MM.1S (cell line): Measurements from ENCODE around the gene ELP4.

Experiments
- DNase-seq: peaks from one replicate; pipeline ENCODE4 v3.0.0-alpha.2; 2015
- H2AFZ ChIP-seq: fragments of 300-600 bp; sonication (generic); 2 replicates; pipeline ENCODE4 v1.6.0; 2016; ENCODE audit warnings: antibody characterized with exemption, low read length
- H3F3A ChIP-seq: fragments of 300-600 bp; sonication (generic); 2 replicates; pipeline ENCODE4 v1.6.1; 2016; ENCODE audit warnings: mild to moderate bottlenecking, antibody characterized with exemption, low read length, moderate library complexity, mixed read lengths; ENCODE audit not compliant: insufficient read depth
- H3K27ac ChIP-seq: fragments of 300-600 bp; sonication (generic); 2 replicates; pipeline ENCODE4 v1.5.1; 2016; ENCODE audit warnings: mild to moderate bottlenecking, low read length
- H3K27me3 ChIP-seq: fragments of 300-600 bp; sonication (generic); replicated peaks from 2 replicates; pipeline ENCODE4 v1.6.0; 2016; ENCODE audit warnings: low read length; ENCODE audit not compliant: insufficient read depth
- H3K36me3 ChIP-seq: fragments of 300-600 bp; sonication (generic); replicated peaks from 2 replicates; pipeline ENCODE4 v1.6.1; 2016; ENCODE audit warnings: mild to moderate bottlenecking, low read length, mixed read lengths; ENCODE audit not compliant: insufficient read depth
- H3K4me1 ChIP-seq: fragments of 300-600 bp; sonication (generic); 2 replicates; pipeline ENCODE4 v1.6.1; 2016; ENCODE audit warnings: low read length, mixed read lengths
- H3K4me2 ChIP-seq: fragments of 300-600 bp; sonication (generic); 2 replicates; pipeline ENCODE4 v1.6.0; 2016; ENCODE audit warnings: low read depth, low read length
- H3K4me3 ChIP-seq: fragments of 300-600 bp; sonication (generic); 2 replicates; pipeline ENCODE4 v1.5.1; 2016; ENCODE audit warnings: low read length, mixed read lengths
- H3K79me2 ChIP-seq: fragments of 300-600 bp; sonication (generic); 2 replicates; pipeline ENCODE4 v1.6.1; 2016; ENCODE audit warnings: mixed run types, low read length, mixed read lengths
- H3K9ac ChIP-seq: fragments of 300-600 bp; sonication (generic); 2 replicates; pipeline ENCODE4 v1.6.1; 2016; ENCODE audit warnings: low read length, mixed read lengths
- H3K9me2 ChIP-seq: fragments of 300-600 bp; sonication (generic); replicated peaks from 2 replicates; pipeline ENCODE4 v1.6.1; 2016; ENCODE audit warnings: mild to moderate bottlenecking, low read length, mixed read lengths; ENCODE audit not compliant: insufficient read depth
- H3K9me3 ChIP-seq: fragments of 300-600 bp; sonication (generic); replicated peaks from 2 replicates; pipeline ENCODE4 v1.6.1; 2016; ENCODE audit warnings: mild to moderate bottlenecking, low read length, mixed read lengths; ENCODE audit not compliant: insufficient read depth
- H4K20me1 ChIP-seq: fragments of 300-600 bp; sonication (generic); 2 replicates; pipeline ENCODE4 v1.6.1; 2016; ENCODE audit warnings: mild to moderate bottlenecking, low read length, moderate library complexity, mixed read lengths; ENCODE audit not compliant: insufficient read depth
- EZH2 ChIP-seq: fragments of 300-600 bp; sonication (generic); optimal IDR thresholded peaks from 2 replicates; pipeline ENCODE3; 2017; ENCODE audit warnings: low read depth, mild to moderate bottlenecking, antibody characterized with exemption, low read length, mixed read lengths
- EZH2phosphoT487 ChIP-seq: fragments of 300-600 bp; sonication (generic); IDR thresholded peaks from 2 replicates; pipeline ENCODE4 v1.6.1; 2018; ENCODE audit warnings: antibody characterized with exemption, low read length
- TF ChIP-seq, protein P1 (sequence below): fragments of 300-600 bp; sonication (generic); IDR thresholded peaks from 2 replicates; pipeline ENCODE4 v1.5.1; 2016; ENCODE audit warnings: antibody characterized with exemption, low read length, mixed read lengths

The ELP4 gene

DNA sequence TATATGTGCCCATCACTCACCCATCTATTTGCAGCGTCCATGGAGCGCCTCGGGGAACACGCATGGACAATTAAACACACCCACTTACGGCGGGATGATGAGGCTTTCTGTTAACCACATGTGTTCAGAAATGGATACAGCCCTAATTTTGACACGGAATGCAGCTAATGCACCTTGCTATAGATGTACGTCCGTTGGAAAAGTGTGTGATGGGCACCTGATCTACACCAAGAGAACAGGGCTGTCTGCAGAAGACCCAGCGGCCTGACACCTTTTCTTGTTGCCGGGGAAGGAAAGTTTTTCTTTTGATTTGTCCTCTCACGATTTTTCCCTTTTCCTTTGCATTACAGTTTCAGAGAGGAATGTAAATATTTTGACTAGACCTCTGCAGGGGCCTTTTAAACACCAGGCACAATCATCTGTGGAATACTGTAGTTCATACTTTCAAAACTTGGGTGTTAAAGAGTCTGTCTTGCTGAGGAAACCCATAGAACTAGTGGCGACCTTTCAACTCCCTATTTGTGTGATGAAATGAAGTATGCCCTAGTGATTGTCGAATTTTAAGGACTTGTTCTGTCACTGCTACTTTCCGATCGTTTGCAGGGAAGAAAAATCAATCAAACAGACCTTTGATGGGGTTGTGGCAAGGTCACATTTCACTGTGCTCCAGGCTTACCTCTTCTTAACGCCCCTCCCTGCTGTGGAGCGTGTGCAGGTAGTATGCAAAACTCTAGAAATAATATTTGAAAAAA is 318.1 kb downstream of the ELP4 start:
- Histone ChIP-seq H3F3A (no peaks in the 10 kb centered on the region), H3K9me3 (no peaks in the 10 kb centered on the region), H3K4me3 (no peak overlapping the region), H4K20me1 (no peaks in the 10 kb centered on the region), H3K27me3 (0 out of 2 replicates have a peak, but pooled peaks cover 5% of the 10 kb centered on the region), H3K9ac (no peak overlapping the region), H3K36me3 (no peaks in the 10 kb centered on the region), H2AFZ (no peak overlapping the region), H3K79me2 (no peaks in the 10 kb centered on the region), H3K4me1 (no peaks in the 10 kb centered on the region), H3K27ac (no peak overlapping the region), H3K9me2 (no peaks in the 10 kb centered on the region), H3K4me2 (no peak overlapping the region)
- DNase-seq: no peak
- TF ChIP-seq EZH2: no peak
- TF ChIP-seq EZH2phosphoT487: no peak
- TF ChIP-seq, protein P1, sequence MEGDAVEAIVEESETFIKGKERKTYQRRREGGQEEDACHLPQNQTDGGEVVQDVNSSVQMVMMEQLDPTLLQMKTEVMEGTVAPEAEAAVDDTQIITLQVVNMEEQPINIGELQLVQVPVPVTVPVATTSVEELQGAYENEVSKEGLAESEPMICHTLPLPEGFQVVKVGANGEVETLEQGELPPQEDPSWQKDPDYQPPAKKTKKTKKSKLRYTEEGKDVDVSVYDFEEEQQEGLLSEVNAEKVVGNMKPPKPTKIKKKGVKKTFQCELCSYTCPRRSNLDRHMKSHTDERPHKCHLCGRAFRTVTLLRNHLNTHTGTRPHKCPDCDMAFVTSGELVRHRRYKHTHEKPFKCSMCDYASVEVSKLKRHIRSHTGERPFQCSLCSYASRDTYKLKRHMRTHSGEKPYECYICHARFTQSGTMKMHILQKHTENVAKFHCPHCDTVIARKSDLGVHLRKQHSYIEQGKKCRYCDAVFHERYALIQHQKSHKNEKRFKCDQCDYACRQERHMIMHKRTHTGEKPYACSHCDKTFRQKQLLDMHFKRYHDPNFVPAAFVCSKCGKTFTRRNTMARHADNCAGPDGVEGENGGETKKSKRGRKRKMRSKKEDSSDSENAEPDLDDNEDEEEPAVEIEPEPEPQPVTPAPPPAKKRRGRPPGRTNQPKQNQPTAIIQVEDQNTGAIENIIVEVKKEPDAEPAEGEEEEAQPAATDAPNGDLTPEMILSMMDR: no peak

DNA sequence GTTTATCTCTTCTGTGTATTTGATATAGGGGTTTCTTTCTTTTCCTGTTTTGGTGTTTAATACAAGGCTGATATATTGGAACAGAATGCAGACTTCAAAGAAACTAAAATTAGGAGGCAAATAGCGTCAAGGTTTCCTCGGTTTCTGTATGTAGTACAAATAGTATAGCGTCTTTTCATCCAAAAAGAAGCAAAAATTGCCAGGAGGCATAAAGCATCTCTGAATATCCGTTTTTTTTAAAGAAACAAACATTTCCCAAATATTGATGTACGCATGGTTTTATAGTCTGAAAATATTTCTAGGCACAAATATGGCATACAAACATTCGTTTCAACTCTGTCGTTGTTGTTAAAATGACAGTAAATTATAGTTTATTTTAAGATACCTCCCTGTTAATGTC is 318.6 kb downstream of the ELP4 start:
- no peak for DNase-seq
- Histone ChIP-seq H3K4me3 (no peak overlapping the region), H3K36me3 (no peaks in the 10 kb centered on the region), H3K9ac (no peak overlapping the region), H3K27ac (no peak overlapping the region), H2AFZ (no peak overlapping the region), H3K9me2 (no peaks in the 10 kb centered on the region), H4K20me1 (no peaks in the 10 kb centered on the region), H3K27me3 (0 out of 2 replicates have a peak, but pooled peaks cover 5% of the 10 kb centered on the region), H3F3A (no peaks in the 10 kb centered on the region), H3K9me3 (no peaks in the 10 kb centered on the region), H3K4me1 (no peaks in the 10 kb centered on the region), H3K4me2 (no peak overlapping the region), H3K79me2 (no peaks in the 10 kb centered on the region)
- TF ChIP-seq EZH2 (no peak), EZH2phosphoT487 (no peak)
- TF ChIP-seq, protein P1: no peak

DNA sequence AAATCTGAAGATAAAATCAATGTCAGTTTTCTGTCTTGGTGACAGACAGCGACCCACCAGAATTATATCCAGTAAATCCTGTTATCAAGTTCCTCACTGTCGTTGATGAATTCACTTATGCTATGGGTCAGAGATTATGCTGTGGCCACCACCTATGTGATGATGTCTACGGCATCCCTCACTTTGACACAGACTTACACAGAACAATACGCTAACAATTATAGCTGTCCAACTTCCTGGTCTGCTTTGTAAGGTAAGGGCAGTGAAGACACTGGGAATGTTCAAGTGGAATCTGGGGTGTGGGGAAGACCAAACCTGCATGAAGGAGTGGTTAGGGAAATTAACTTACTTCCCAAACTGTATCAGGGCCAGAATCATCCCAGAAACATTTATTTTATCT is 320.8 kb downstream of the ELP4 start:
- Histone ChIP-seq H3K4me2 (no peak overlapping the region), H3K27me3 (no peaks in the 10 kb centered on the region), H3K36me3 (no peaks in the 10 kb centered on the region), H3K79me2 (no peaks in the 10 kb centered on the region), H3K9ac (no peak overlapping the region), H3K9me3 (no peaks in the 10 kb centered on the region), H2AFZ (no peak overlapping the region), H3K4me3 (no peak overlapping the region), H3F3A (no peaks in the 10 kb centered on the region), H3K9me2 (no peaks in the 10 kb centered on the region), H4K20me1 (no peaks in the 10 kb centered on the region), H3K4me1 (no peaks in the 10 kb centered on the region), H3K27ac (no peak overlapping the region)
- TF ChIP-seq, protein P1: no peak
- no peak for TF ChIP-seq EZH2phosphoT487
- TF ChIP-seq EZH2: no peak
- DNase-seq: no peak
